ENCODE data around the gene MTFR2. TPM values are rescaled to one million over a fixed set of nuclear protein-coding genes. Genes with fewer than 3 reads are reported as not detected.

The MTFR2 gene
- total RNA-seq, 1 donor from 2014 or later, result 2.0 TPM

DNA sequence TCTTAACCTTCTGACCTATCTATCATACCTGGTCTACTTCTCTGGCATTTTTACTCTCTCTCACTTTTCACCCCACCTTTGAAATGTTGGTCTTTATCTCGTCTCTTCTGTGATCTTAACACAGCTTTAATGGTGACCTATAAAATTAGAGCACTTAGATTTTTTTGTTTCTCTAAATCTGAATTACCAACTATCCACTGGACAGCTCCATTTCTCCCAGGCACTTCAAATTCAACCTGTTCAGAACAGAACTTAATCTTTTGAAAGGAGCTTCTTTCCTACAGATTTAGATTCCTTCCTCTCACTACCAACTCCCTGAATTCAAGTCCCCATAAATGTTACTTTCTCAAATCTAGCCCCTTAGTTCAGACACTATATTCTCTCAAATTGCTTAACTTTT, 15.0 kb upstream of the MTFR2 start:
- no peaks in the 10 kb centered on the region for H3K4me1 Mint-ChIP-seq
- peak overlapping the region; percentile 1 for H3K27ac Mint-ChIP-seq
- DNase-seq (ENCODE audit: low spot score in 2 of 2, unreplicated experiment in 2 of 2), result no peak
- H3K9me3 Mint-ChIP-seq, result no peaks in the 10 kb centered on the region
- no peaks in the 10 kb centered on the region for H3K27me3 Mint-ChIP-seq (ENCODE audit: low read depth)
- H3K4me3 Mint-ChIP-seq, result no peak overlapping the region
- TF ChIP-seq, protein P1, sequence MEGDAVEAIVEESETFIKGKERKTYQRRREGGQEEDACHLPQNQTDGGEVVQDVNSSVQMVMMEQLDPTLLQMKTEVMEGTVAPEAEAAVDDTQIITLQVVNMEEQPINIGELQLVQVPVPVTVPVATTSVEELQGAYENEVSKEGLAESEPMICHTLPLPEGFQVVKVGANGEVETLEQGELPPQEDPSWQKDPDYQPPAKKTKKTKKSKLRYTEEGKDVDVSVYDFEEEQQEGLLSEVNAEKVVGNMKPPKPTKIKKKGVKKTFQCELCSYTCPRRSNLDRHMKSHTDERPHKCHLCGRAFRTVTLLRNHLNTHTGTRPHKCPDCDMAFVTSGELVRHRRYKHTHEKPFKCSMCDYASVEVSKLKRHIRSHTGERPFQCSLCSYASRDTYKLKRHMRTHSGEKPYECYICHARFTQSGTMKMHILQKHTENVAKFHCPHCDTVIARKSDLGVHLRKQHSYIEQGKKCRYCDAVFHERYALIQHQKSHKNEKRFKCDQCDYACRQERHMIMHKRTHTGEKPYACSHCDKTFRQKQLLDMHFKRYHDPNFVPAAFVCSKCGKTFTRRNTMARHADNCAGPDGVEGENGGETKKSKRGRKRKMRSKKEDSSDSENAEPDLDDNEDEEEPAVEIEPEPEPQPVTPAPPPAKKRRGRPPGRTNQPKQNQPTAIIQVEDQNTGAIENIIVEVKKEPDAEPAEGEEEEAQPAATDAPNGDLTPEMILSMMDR (IDR thresholded peaks at IDR 0.05; ENCODE audit: unreplicated experiment), result no peak
- peaks cover 46% of the 10 kb centered on the region for H3K36me3 Mint-ChIP-seq

DNA sequence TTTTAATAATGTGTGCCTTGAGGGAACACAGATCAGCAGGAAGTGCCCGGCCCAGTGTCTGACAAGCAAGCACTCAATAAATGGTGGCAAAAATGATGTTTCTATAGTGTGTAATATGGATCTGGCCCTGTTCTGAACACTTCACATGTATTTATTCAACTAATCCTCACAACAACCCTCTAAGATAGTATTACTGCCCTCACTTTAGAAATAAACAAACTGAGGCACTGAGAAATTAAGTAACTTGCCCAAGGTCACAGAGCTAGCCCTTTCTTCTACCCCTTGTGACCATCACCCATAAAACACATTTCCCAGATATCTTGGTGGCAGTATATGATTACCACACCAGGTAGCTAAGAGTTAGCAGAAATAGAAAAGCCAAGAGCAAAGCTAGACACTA, 12.8 kb upstream of the MTFR2 start:
- Mint-ChIP-seq H3K27me3 (ENCODE audit: low read depth) (no peaks in the 10 kb centered on the region), H3K36me3 (peaks cover 34% of the 10 kb centered on the region), H3K27ac (no peak overlapping the region), H3K9me3 (no peaks in the 10 kb centered on the region), H3K4me1 (no peaks in the 10 kb centered on the region), H3K4me3 (no peak overlapping the region)
- DNase-seq (ENCODE audit: low spot score in 2 of 2, unreplicated experiment in 2 of 2), result no peak
- TF ChIP-seq, protein P1 (IDR thresholded peaks at IDR 0.05; ENCODE audit: unreplicated experiment), result no peak

DNA sequence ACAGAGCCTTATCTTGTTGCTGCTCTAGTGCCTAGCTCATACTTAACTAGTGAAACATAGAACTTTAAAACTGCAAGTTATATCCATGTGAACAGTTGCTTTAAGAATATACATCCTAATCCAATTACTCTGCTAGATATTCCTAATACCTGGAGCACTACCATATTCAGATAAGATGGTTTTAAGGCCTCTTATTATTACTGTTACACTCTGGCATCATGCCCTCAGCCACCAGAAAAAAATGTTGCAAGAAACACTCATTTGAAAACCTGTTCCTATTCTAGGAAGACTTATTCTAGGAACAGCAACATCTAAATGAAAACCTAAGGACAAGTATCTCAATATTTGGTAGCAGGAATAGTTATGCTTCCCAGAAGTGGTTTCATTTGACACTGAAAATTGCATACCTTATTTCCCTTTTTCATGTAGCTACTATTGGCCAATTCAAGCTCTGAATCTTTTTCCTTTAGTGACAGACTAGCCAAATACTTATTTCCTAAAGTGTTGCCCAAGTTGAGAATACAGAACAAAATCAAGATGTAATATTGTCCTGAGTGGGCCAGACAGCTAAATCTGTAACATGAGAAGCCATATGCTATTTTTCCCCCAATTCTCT, 4.8 kb upstream of the MTFR2 start:
- H3K36me3 Mint-ChIP-seq, result peaks cover 3% of the 10 kb centered on the region
- no peaks in the 10 kb centered on the region for H3K27me3 Mint-ChIP-seq (ENCODE audit: low read depth)

DNA sequence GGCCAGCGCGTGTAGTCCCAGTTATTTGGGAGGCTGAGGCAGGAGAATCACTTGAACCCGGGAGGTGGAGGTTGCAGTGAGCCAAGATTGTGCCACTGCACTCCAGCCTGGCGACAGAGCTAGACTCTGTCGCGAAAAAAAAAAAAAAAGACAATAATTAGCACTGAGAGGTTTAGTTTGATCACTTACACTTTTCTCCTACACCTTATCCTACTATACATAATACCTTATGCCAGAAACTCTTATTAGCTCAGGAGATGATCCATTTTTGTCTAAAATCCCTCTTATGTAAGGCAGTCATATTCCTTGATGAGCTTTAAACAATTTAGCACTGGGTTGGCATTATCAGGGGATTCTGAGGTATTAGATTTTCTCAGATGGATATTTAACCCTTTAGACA, 3.6 kb upstream of the MTFR2 start:
- Mint-ChIP-seq H3K9me3 (no peaks in the 10 kb centered on the region), H3K36me3 (peaks cover 3% of the 10 kb centered on the region), H3K27me3 (ENCODE audit: low read depth) (no peaks in the 10 kb centered on the region), H3K4me1 (peaks cover 26% of the 10 kb centered on the region), H3K27ac (no peak overlapping the region), H3K4me3 (no peak overlapping the region)
- TF ChIP-seq, protein P1 (IDR thresholded peaks at IDR 0.05; ENCODE audit: unreplicated experiment), result no peak
- no peak for DNase-seq (ENCODE audit: low spot score in 2 of 2, unreplicated experiment in 2 of 2)

More for the DNA sequence above, 4.8 kb upstream of the MTFR2 start:
- TF ChIP-seq, protein P1 (IDR thresholded peaks at IDR 0.05; ENCODE audit: unreplicated experiment), result no peak
- H3K4me1 Mint-ChIP-seq, result peaks cover 14% of the 10 kb centered on the region
- H3K4me3 Mint-ChIP-seq, result no peak overlapping the region
- no peak overlapping the region for H3K27ac Mint-ChIP-seq
- no peak for DNase-seq (ENCODE audit: low spot score in 2 of 2, unreplicated experiment in 2 of 2)
- no peaks in the 10 kb centered on the region for H3K9me3 Mint-ChIP-seq

DNA sequence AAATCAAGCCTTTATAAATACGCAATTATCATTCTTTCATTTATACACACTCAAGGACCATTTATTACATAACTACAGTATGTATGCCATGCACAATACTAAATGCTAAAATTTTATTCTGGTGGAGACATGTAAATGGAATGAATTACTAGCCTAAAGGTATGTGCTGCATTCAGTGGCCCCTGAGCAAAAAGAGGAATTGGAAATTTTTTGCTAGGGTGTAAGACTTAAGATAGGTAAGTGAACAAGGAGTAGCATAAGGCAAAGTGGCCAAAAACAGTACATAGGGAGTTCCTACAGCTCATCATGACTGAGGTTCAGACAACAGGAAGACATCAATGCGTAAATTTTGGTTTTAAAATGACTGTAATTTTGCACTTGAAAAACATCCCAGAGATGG, 2.3 kb upstream of the MTFR2 start:
- Mint-ChIP-seq H3K27ac (no peak overlapping the region), H3K27me3 (ENCODE audit: low read depth) (no peaks in the 10 kb centered on the region), H3K9me3 (no peaks in the 10 kb centered on the region), H3K36me3 (peaks cover 3% of the 10 kb centered on the region), H3K4me1 (peaks cover 27% of the 10 kb centered on the region), H3K4me3 (no peak overlapping the region)
- TF ChIP-seq, protein P1 (IDR thresholded peaks at IDR 0.05; ENCODE audit: unreplicated experiment), result no peak
- DNase-seq (ENCODE audit: low spot score in 2 of 2, unreplicated experiment in 2 of 2), result no peak

DNA sequence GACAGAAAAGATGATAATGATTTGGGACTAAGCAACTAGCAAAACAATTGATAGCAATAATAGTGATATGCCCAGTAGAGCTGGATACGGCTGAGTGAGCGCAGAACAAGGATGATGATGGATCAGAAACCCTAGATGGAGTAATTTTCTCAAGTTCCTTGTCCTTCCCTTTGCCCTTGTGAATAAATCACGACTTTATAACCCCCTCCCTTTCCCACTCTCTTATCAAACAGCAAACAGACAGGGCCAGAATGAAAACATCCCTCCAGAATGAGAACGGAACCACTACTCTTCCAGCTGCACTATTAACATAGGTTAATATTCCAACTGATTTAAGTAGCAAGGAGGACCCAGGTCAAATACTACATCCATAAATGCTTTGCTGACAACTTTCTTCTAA, 1.3 kb upstream of the MTFR2 start:
- Mint-ChIP-seq H3K36me3 (no peaks in the 10 kb centered on the region), H3K27me3 (ENCODE audit: low read depth) (no peaks in the 10 kb centered on the region), H3K27ac (no peak overlapping the region), H3K9me3 (no peaks in the 10 kb centered on the region), H3K4me3 (peak overlapping the region; percentile 90), H3K4me1 (peaks cover 27% of the 10 kb centered on the region)
- TF ChIP-seq, protein P1 (IDR thresholded peaks at IDR 0.05; ENCODE audit: unreplicated experiment), result no peak
- no peak for DNase-seq (ENCODE audit: low spot score in 2 of 2, unreplicated experiment in 2 of 2)

Data from mesothelial cell of epicardium (in vitro differentiated cells).